Neural progenitor cell (in vitro differentiated cells): ENCODE data around the gene TOM1. TPM values are rescaled to one million over a fixed set of nuclear protein-coding genes. Genes with fewer than 3 reads are reported as not detected.

Experiments
- DNase-seq: peaks from one replicate; pipeline ENCODE4 v3.0.0-alpha.2; 2016; ENCODE audit warnings: low spot score
- H2AFZ ChIP-seq: fragments of 200-600 bp; sonication (generic); replicated peaks from 2 replicates; pipeline ENCODE4 v1.6.1; 2016; ENCODE audit warnings: antibody characterized with exemption
- H3F3A ChIP-seq: fragments of 200-600 bp; sonication (generic); 2 replicates; pipeline ENCODE4 v1.6.1; 2016; ENCODE audit warnings: antibody characterized with exemption, low read depth
- H3K27ac ChIP-seq: fragments of 200-600 bp; sonication (generic); 2 replicates; pipeline ENCODE4 v1.5.1; 2016; ENCODE audit warnings: mild to moderate bottlenecking
- H3K27me3 ChIP-seq: fragments of 200-600 bp; sonication (generic); 2 replicates; pipeline ENCODE4 v1.6.1; 2016; ENCODE audit warnings: mild to moderate bottlenecking, moderate library complexity
- H3K36me3 ChIP-seq: fragments of 200-600 bp; sonication (generic); 2 replicates; pipeline ENCODE4 v1.5.1; 2016
- H3K4me1 ChIP-seq: fragments of 200-600 bp; sonication (generic); 2 replicates; pipeline ENCODE4 v1.6.1; 2016; ENCODE audit warnings: mixed run types
- H3K4me2 ChIP-seq: fragments of 200-600 bp; sonication (generic); 2 replicates; pipeline ENCODE4 v1.6.1; 2016
- H3K4me3 ChIP-seq: fragments of 200-600 bp; sonication (generic); 2 replicates; pipeline ENCODE4 v1.5.1; 2016
- H3K79me2 ChIP-seq: fragments of 200-600 bp; sonication (generic); 2 replicates; pipeline ENCODE4 v1.6.1; 2016; ENCODE audit warnings: low read depth
- H3K9ac ChIP-seq: fragments of 200-600 bp; sonication (generic); 2 replicates; pipeline ENCODE4 v1.6.1; 2016
- H3K9me3 ChIP-seq: fragments of 200-600 bp; sonication (generic); 2 replicates; pipeline ENCODE4 v1.5.1; 2016; ENCODE audit warnings: low read depth
- H4K20me1 ChIP-seq: fragments of 200-600 bp; sonication (generic); 2 replicates; pipeline ENCODE4 v1.6.1; 2016; ENCODE audit warnings: low read depth
- H3K27ac Mint-ChIP-seq: 3 replicates; pipeline ENCODE4 v1.8.0; 2021; ENCODE audit warnings: mixed read lengths
- H3K27me3 Mint-ChIP-seq: 2 replicates; pipeline ENCODE4 v1.8.0; 2022; ENCODE audit warnings: low read depth, mild to moderate bottlenecking, inconsistent platforms, moderate library complexity, mixed read lengths; ENCODE audit not compliant: insufficient read depth
- H3K36me3 Mint-ChIP-seq: 3 replicates; pipeline ENCODE4 v1.8.0; 2021; ENCODE audit warnings: mixed read lengths
- H3K4me1 Mint-ChIP-seq: 3 replicates; pipeline ENCODE4 v1.8.0; 2021; ENCODE audit warnings: mixed read lengths
- H3K4me3 Mint-ChIP-seq: 3 replicates; pipeline ENCODE4 v1.8.0; 2021; ENCODE audit warnings: mild to moderate bottlenecking, moderate library complexity, mixed read lengths
- H3K9me3 Mint-ChIP-seq: 3 replicates; pipeline ENCODE4 v1.8.0; 2020; ENCODE audit warnings: mixed read lengths
- CTCF ChIP-seq: fragments of 200-600 bp; sonication (generic); IDR thresholded peaks from 2 replicates; pipeline ENCODE4 v1.5.1; 2017; ENCODE audit warnings: antibody characterized with exemption, mild to moderate bottlenecking
- EZH2 ChIP-seq: fragments of 200-600 bp; sonication (generic); IDR thresholded peaks from 2 replicates; pipeline ENCODE4 v1.6.1; 2017; ENCODE audit warnings: antibody characterized with exemption, mild to moderate bottlenecking, moderate library complexity
- EZH2phosphoT487 ChIP-seq: fragments of 200-600 bp; sonication (generic); IDR thresholded peaks from 2 replicates; pipeline ENCODE4 v1.6.1; 2017; ENCODE audit warnings: antibody characterized with exemption
- total RNA-seq: library from RNA; depleted of rRNA; stranded (reverse); fragments of >200 nt; gene quantifications from 2 replicates; pipeline ENCODE4 v1.2.3, GENCODE V29; 2015; ENCODE audit warnings: low replicate concordance

Gene TOM1
- total RNA-seq, 1 donor from 2014 or later: 28.6 TPM

GRCh38 chr22:35326854-35327562, 27.3 kb downstream of the TOM1 start:
- H3K36me3 ChIP-seq: no peaks in the 10 kb centered on the region
- H2AFZ ChIP-seq: no peak overlapping the region
- H4K20me1 ChIP-seq: no peaks in the 10 kb centered on the region
- no peak overlapping the region for H3K27ac ChIP-seq
- TF ChIP-seq EZH2 (no peak), CTCF (no peak), EZH2phosphoT487 (no peak)
- no peak overlapping the region for H3K27ac Mint-ChIP-seq
- H3K36me3 Mint-ChIP-seq: peaks cover 16% of the 10 kb centered on the region
- H3K9me3 ChIP-seq: no peaks in the 10 kb centered on the region
- no peaks in the 10 kb centered on the region for H3K9me3 Mint-ChIP-seq
- H3K27me3 Mint-ChIP-seq: peaks cover 3% of the 10 kb centered on the region
- H3K27me3 ChIP-seq: no peaks in the 10 kb centered on the region
- no peak for DNase-seq
- H3K4me2 ChIP-seq: no peak overlapping the region
- no peaks in the 10 kb centered on the region for H3K4me1 Mint-ChIP-seq
- no peaks in the 10 kb centered on the region for H3F3A ChIP-seq
- H3K4me3 ChIP-seq: no peak overlapping the region
- H3K4me1 ChIP-seq: no peaks in the 10 kb centered on the region
- H3K9ac ChIP-seq: no peak overlapping the region
- no peaks in the 10 kb centered on the region for H3K79me2 ChIP-seq
- H3K4me3 Mint-ChIP-seq: no peak overlapping the region

DNA sequence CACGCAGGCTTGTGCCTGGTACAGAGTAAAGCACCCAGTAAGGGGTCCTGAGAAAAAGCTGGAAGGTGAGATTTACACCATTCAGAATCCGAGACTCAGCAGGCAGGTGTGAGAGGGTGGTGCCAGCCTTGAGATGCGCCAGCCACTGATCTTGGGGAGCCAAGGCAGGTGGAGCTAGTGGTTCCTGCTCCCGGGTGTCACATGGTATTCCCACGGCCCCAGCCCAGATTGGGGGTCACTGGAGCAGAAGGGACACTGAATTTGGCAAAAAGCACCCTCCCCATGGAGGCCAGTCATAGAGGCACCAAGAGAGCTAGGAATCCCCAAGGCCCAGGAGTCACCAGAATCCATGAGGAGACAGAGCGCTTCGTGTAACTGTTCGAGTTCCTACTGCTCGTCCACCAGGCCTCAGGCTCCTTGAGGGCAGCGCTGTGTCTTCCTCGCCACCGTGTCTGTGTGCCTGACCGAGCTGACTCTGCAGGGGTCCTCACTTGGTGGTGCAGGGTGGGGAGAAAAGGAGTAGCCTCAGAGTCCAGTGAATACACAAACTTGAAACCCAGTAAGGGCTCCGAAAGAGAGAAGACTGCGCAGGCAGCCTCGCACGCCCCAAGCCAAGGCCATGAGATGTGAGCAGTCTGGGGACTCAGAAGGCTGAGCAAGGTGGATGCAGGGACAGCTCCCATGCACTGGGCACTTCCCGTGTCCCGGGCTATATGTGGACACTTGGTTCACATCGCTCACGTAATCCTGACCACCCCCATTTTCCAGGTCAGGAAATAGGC, 28.2 kb downstream of the TOM1 start:
- H3K27me3 ChIP-seq: no peaks in the 10 kb centered on the region
- H3K79me2 ChIP-seq: no peaks in the 10 kb centered on the region
- peaks cover 16% of the 10 kb centered on the region for H3K36me3 Mint-ChIP-seq
- H3K36me3 ChIP-seq: no peaks in the 10 kb centered on the region
- no peaks in the 10 kb centered on the region for H3K4me1 Mint-ChIP-seq
- H3K27ac Mint-ChIP-seq: no peak overlapping the region
- no peak for DNase-seq
- H3K27me3 Mint-ChIP-seq: peaks cover 3% of the 10 kb centered on the region
- H3K9me3 ChIP-seq: no peaks in the 10 kb centered on the region
- H3K9ac ChIP-seq: no peak overlapping the region
- H3K27ac ChIP-seq: no peak overlapping the region
- H3K4me2 ChIP-seq: no peak overlapping the region
- no peak for TF ChIP-seq EZH2phosphoT487
- TF ChIP-seq CTCF: no peak
- TF ChIP-seq EZH2: no peak
- no peaks in the 10 kb centered on the region for H3F3A ChIP-seq
- no peaks in the 10 kb centered on the region for H4K20me1 ChIP-seq
- H3K4me3 ChIP-seq: no peak overlapping the region
- no peak overlapping the region for H3K4me3 Mint-ChIP-seq
- H3K9me3 Mint-ChIP-seq: no peaks in the 10 kb centered on the region
- no peak overlapping the region for H2AFZ ChIP-seq
- H3K4me1 ChIP-seq: no peaks in the 10 kb centered on the region

DNA sequence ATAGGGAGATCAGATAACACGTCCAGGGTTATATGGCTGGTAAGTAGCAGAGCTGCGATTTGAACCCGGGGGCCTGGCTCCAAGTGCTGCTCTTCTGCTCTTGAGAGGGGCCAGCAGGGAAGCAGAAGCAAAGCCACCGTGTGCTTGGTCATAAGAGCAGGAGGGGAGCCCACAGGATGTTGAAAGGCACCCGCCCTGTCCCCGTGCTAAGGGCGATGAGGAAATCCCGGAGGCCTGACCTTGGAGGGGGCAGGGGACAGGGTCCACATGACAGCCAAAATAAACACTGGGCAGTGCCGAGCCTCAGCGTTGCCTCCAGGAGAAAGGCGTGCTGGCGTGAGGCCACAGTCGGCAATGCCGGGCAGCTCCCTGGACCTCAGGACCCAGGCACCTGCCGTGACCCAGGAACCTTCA, 28.8 kb downstream of the TOM1 start:
- Histone ChIP-seq H3K36me3 (no peaks in the 10 kb centered on the region), H3K79me2 (no peaks in the 10 kb centered on the region)
- H3K4me3 Mint-ChIP-seq: no peak overlapping the region

More for the DNA sequence above, 28.8 kb downstream of the TOM1 start:
- no peaks in the 10 kb centered on the region for H3F3A ChIP-seq
- H2AFZ ChIP-seq: no peak overlapping the region
- Mint-ChIP-seq H3K4me1 (no peaks in the 10 kb centered on the region), H3K27ac (no peak overlapping the region), H3K9me3 (no peaks in the 10 kb centered on the region), H3K36me3 (peaks cover 12% of the 10 kb centered on the region), H3K27me3 (peaks cover 3% of the 10 kb centered on the region)
- H3K4me3 ChIP-seq: no peak overlapping the region
- no peaks in the 10 kb centered on the region for H3K27me3 ChIP-seq
- no peak overlapping the region for H3K4me2 ChIP-seq
- H3K4me1 ChIP-seq: no peaks in the 10 kb centered on the region
- no peaks in the 10 kb centered on the region for H4K20me1 ChIP-seq
- H3K27ac ChIP-seq: no peak overlapping the region
- no peak for TF ChIP-seq CTCF
- no peak for TF ChIP-seq EZH2
- no peak for TF ChIP-seq EZH2phosphoT487
- no peak overlapping the region for H3K9ac ChIP-seq
- H3K9me3 ChIP-seq: no peaks in the 10 kb centered on the region
- DNase-seq: no peak
